CD14-positive monocyte (primary cell): ENCODE measurements around the gene VCX3B. TPM values are rescaled to one million over a fixed set of nuclear protein-coding genes. Genes with fewer than 3 reads are reported as not detected.
"Not testable (repeated sequence)": the region's sequence is repeated elsewhere in the genome, so short reads cannot be mapped to it uniquely, and the experiment has no call there.

ENCODE experiments used
- DNase-seq, 3 donors: peaks; one replicate each; pipeline ENCODE4 v3.0.0-alpha.2; 2011 to 2022
- H2AFZ ChIP-seq: 2 replicates; pipeline ENCODE4 v1.6.0; 2012; ENCODE audit warnings: mild to moderate bottlenecking, low read depth, low read length, inconsistent platforms; ENCODE audit not compliant: insufficient read depth, poor library complexity, severe bottlenecking
- H3K27ac ChIP-seq, 2 donors: 1 replicate in 1 of 2; 2 replicates in 1 of 2; pipeline ENCODE4 v1.5.1; 2012 to 2013; ENCODE audit warnings: low read length in 2 of 2, control low read depth in 1 of 2, inconsistent platforms in 1 of 2, low read depth in 1 of 2, mild to moderate bottlenecking in 1 of 2
- H3K27me3 ChIP-seq, 2 donors: one replicate each; pipeline versions ENCODE4 v1.6.0 to v1.6.1; 2011 to 2013; ENCODE audit warnings: low read length in 2 of 2; ENCODE audit not compliant: control insufficient read depth in 2 of 2, insufficient read depth in 2 of 2
- H3K36me3 ChIP-seq, 2 donors: replicated peaks in 1 of 2; 1 replicate in 1 of 2; 2 replicates in 1 of 2; pipeline versions ENCODE4 v1.5.1 to v1.6.1; 2012 to 2013; ENCODE audit warnings: low read length in 2 of 2, control low read depth in 1 of 2, inconsistent platforms in 1 of 2, mild to moderate bottlenecking in 1 of 2; ENCODE audit not compliant: insufficient read depth in 2 of 2, control insufficient read depth in 1 of 2
- H3K4me1 ChIP-seq, 2 donors: 1 replicate in 1 of 2; 2 replicates in 1 of 2; pipeline versions ENCODE4 v1.5.1 to v1.6.1; 2012 to 2013; ENCODE audit warnings: low read length in 2 of 2, control low read depth in 1 of 2, inconsistent platforms in 1 of 2, mild to moderate bottlenecking in 1 of 2, moderate library complexity in 1 of 2; ENCODE audit not compliant: insufficient read depth in 2 of 2, control insufficient read depth in 1 of 2
- H3K4me2 ChIP-seq: replicated peaks from 2 replicates; pipeline ENCODE3; 2012; ENCODE audit warnings: low read length, moderate library complexity, mild to moderate bottlenecking; ENCODE audit not compliant: poor library complexity, severe bottlenecking; ENCODE audit errors: extremely low read depth
- H3K4me3 ChIP-seq, 3 experiments: fragments of 200-600 bp in 1 of 3; sonication (generic) in 1 of 3; replicated peaks in 1 of 3; 1 replicate in 2 of 3; 2 replicates in 1 of 3; pipeline ENCODE4 v1.5.1; 2011 to 2013; ENCODE audit warnings: low read length in 3 of 3, mild to moderate bottlenecking in 3 of 3, control low read depth in 2 of 3, low read depth in 2 of 3, inconsistent platforms in 1 of 3, moderate library complexity in 1 of 3
- H3K79me2 ChIP-seq: 2 replicates; pipeline ENCODE4 v1.6.0; 2012; ENCODE audit warnings: mild to moderate bottlenecking, control low read depth, inconsistent platforms, low read length, moderate library complexity; ENCODE audit not compliant: insufficient read depth
- H3K9ac ChIP-seq: 2 replicates; pipeline ENCODE4 v1.6.0; 2017; ENCODE audit warnings: low read length, mild to moderate bottlenecking; ENCODE audit not compliant: insufficient read depth, poor library complexity, severe bottlenecking
- H3K9me3 ChIP-seq, 2 donors: replicated peaks in 1 of 2; 1 replicate in 1 of 2; 2 replicates in 1 of 2; pipeline versions ENCODE4 v1.5.1 to v1.6.1; 2012 to 2013; ENCODE audit warnings: low read length in 2 of 2, control low read depth in 1 of 2; ENCODE audit not compliant: control insufficient read depth in 1 of 2, insufficient read depth in 1 of 2
- H4K20me1 ChIP-seq: 2 replicates; pipeline ENCODE4 v1.6.0; 2012; ENCODE audit warnings: mild to moderate bottlenecking, low read length, control low read depth, moderate library complexity; ENCODE audit not compliant: insufficient read depth
- H3K27ac Mint-ChIP-seq, 7 donors: one replicate each; pipeline ENCODE4 v1.8.0; 2020; ENCODE audit warnings: mild to moderate bottlenecking in 7 of 7, mixed read lengths in 7 of 7, moderate library complexity in 6 of 7, inconsistent platforms in 2 of 7
- H3K27me3 Mint-ChIP-seq, 3 donors: one replicate each; pipeline ENCODE4 v1.8.0; 2021 to 2022; ENCODE audit warnings: low read depth in 3 of 3, mild to moderate bottlenecking in 3 of 3, mixed read lengths in 3 of 3, moderate library complexity in 3 of 3, inconsistent platforms in 1 of 3
- H3K36me3 Mint-ChIP-seq, 2 donors: one replicate each; pipeline ENCODE4 v1.8.0; 2020; ENCODE audit warnings: mixed read lengths in 2 of 2, inconsistent platforms in 1 of 2, mild to moderate bottlenecking in 1 of 2
- H3K4me1 Mint-ChIP-seq: one replicate; pipeline ENCODE4 v1.8.0; 2020; ENCODE audit warnings: mild to moderate bottlenecking, mixed read lengths
- H3K4me3 Mint-ChIP-seq, 2 donors: one replicate each; pipeline ENCODE4 v1.8.0; 2020; ENCODE audit warnings: mild to moderate bottlenecking in 2 of 2, mixed read lengths in 2 of 2, moderate library complexity in 1 of 2
- H3K9me3 Mint-ChIP-seq, 7 donors: one replicate each; pipeline ENCODE4 v1.8.0; 2020 to 2022; ENCODE audit warnings: mixed read lengths in 7 of 7, mild to moderate bottlenecking in 6 of 7, moderate library complexity in 6 of 7, inconsistent platforms in 2 of 7
- WGBS: methylation state at CpG from one replicate; pipeline ENCODE4 v1.1.5; 2013; ENCODE audit warnings: missing lambda C conversion rate; ENCODE audit not compliant: insufficient coverage; 5-methylcytosine and 5-hydroxymethylcytosine counted together
- intact Hi-C, 2 donors: fragments of 100-400 bp; cut with micrococcal nuclease; formaldehyde crosslinking; loops; one replicate each; pipeline versions ENCODE4 v1.15.0 to v1.15.1; 2023
- polyA plus RNA-seq, 3 donors: library from polyadenylated mRNA; depleted of rRNA in 1 of 3; unstranded in 2 of 3; stranded (reverse) in 1 of 3; fragments of 300-500 nt in 2 of 3; fragments of >200 nt in 1 of 3; fragmentation: Illumina TruSeq in 2 of 3; gene quantifications; 1 replicate in 2 of 3; 2 replicates in 1 of 3; pipeline ENCODE4 v1.2.3, GENCODE V29; 2012 to 2021
- TF ChIP-seq, protein P1 (sequence below): fragments of 200-600 bp; IDR thresholded peaks from one replicate; pipeline ENCODE4 v1.8.0; 2022; ENCODE audit warnings: antibody characterized with exemption, mild to moderate bottlenecking

Gene VCX3B
- polyA plus RNA-seq, 3 donors = not detected

DNA sequence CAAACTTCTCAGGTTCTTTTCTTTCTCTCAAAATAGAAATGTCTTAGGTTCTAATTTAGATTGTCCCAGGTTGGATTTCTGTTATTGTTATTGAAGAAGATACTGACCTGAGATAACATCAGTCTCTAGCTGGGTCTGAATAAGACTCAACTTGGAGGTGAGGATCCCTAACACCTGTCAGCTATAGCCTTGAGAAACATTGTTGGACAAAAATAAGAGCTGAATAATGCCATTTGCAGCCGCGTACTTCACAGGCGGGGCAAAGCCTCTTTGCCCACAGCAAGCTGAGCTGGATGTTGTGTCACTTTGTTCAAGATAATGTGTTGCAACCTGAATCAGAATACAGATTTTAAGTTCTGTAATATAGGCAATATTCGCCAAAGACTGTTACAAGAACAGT lies 35.6 kb downstream of the VCX3B start:
- intact Hi-C loops = no loop called here
- peaks cover 0 to 10% (median 4%) of the 10 kb centered on the region in 7 donors for H3K9me3 Mint-ChIP-seq
- no CpG with 5 or more reads among the region's 4 CpGs for WGBS
- no peak overlapping the region for H3K9ac ChIP-seq
- peaks cover 0 to 2% (median 0%) of the 10 kb centered on the region in 3 donors for H3K27me3 Mint-ChIP-seq
- no peak overlapping the region for H3K27ac ChIP-seq
- TF ChIP-seq, protein P1, sequence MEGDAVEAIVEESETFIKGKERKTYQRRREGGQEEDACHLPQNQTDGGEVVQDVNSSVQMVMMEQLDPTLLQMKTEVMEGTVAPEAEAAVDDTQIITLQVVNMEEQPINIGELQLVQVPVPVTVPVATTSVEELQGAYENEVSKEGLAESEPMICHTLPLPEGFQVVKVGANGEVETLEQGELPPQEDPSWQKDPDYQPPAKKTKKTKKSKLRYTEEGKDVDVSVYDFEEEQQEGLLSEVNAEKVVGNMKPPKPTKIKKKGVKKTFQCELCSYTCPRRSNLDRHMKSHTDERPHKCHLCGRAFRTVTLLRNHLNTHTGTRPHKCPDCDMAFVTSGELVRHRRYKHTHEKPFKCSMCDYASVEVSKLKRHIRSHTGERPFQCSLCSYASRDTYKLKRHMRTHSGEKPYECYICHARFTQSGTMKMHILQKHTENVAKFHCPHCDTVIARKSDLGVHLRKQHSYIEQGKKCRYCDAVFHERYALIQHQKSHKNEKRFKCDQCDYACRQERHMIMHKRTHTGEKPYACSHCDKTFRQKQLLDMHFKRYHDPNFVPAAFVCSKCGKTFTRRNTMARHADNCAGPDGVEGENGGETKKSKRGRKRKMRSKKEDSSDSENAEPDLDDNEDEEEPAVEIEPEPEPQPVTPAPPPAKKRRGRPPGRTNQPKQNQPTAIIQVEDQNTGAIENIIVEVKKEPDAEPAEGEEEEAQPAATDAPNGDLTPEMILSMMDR = no peak
- H3K9me3 ChIP-seq = no peaks in the 10 kb centered on the region
- no peaks in the 10 kb centered on the region for H3K36me3 ChIP-seq
- no peak overlapping the region for H2AFZ ChIP-seq
- H3K79me2 ChIP-seq = no peaks in the 10 kb centered on the region
- H3K4me3 Mint-ChIP-seq = no peak overlapping the region
- H3K27me3 ChIP-seq = no peaks in the 10 kb centered on the region
- no peaks in the 10 kb centered on the region for H3K4me1 Mint-ChIP-seq
- H3K27ac Mint-ChIP-seq = no peak overlapping the region
- no peak overlapping the region for H3K4me2 ChIP-seq
- H4K20me1 ChIP-seq = no peaks in the 10 kb centered on the region
- no peaks in the 10 kb centered on the region for H3K36me3 Mint-ChIP-seq
- no peaks in the 10 kb centered on the region for H3K4me1 ChIP-seq
- no peak overlapping the region for H3K4me3 ChIP-seq
- DNase-seq = no peak

DNA sequence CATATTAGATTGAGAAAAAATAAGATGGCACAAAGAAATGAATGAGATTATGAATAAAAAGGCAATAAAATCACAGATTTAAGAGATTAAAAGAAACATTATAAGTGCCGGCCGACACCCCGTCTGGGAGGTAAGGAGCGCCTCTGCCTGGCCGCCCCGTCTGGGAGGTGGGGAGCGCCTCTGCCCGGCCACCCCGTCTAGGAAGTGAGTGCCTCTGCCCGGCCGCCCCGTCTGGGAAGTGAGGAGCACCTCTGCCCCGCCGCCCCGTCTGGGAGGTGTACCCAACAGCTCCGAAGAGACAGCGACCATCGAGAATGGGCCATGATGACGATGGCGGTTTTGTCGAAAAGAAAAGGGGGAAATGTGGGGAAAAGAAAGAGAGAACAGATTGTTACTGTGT lies 37.5 kb downstream of the VCX3B start:
- WGBS = no CpG with 5 or more reads among the region's 21 CpGs
- H2AFZ ChIP-seq, H3K36me3 ChIP-seq, H3K9me3 Mint-ChIP-seq, H3K4me3 ChIP-seq, intact Hi-C loops, H3K4me2 ChIP-seq, H3K9me3 ChIP-seq, H3K4me1 ChIP-seq, H3K27me3 ChIP-seq, H3K36me3 Mint-ChIP-seq, H3K4me3 Mint-ChIP-seq, H4K20me1 ChIP-seq, DNase-seq, H3K27ac Mint-ChIP-seq, H3K27me3 Mint-ChIP-seq, H3K9ac ChIP-seq, H3K4me1 Mint-ChIP-seq, H3K79me2 ChIP-seq, H3K27ac ChIP-seq: not testable (repeated sequence)
